Osteocyte (in vitro differentiated cells): Measurements from ENCODE around the gene ATP11B. TPM values are rescaled to one million over a fixed set of nuclear protein-coding genes. Genes with fewer than 3 reads are reported as not detected.

Source experiments
- DNase-seq: peaks from one replicate; pipeline ENCODE4 v3.0.0; 2021; ENCODE audit warnings: mixed read lengths; ENCODE audit not compliant: unreplicated experiment; ENCODE audit errors: extremely low spot score
- H3K27ac Mint-ChIP-seq: one replicate; pipeline ENCODE4 v1.8.0; 2021; ENCODE audit warnings: mild to moderate bottlenecking, mixed read lengths; ENCODE audit not compliant: unreplicated experiment
- H3K27me3 Mint-ChIP-seq: one replicate; pipeline ENCODE4 v1.8.0; 2021; ENCODE audit warnings: mixed read lengths; ENCODE audit not compliant: unreplicated experiment
- H3K36me3 Mint-ChIP-seq: one replicate; pipeline ENCODE4 v1.8.0; 2021; ENCODE audit warnings: mixed read lengths; ENCODE audit not compliant: unreplicated experiment
- H3K4me1 Mint-ChIP-seq: one replicate; pipeline ENCODE4 v1.8.0; 2021; ENCODE audit warnings: mixed read lengths; ENCODE audit not compliant: unreplicated experiment
- H3K4me3 Mint-ChIP-seq: one replicate; pipeline ENCODE4 v1.8.0; 2021; ENCODE audit warnings: mild to moderate bottlenecking, moderate library complexity, mixed read lengths; ENCODE audit not compliant: unreplicated experiment
- H3K9me3 Mint-ChIP-seq: one replicate; pipeline ENCODE4 v1.8.0; 2021; ENCODE audit warnings: mixed read lengths; ENCODE audit not compliant: unreplicated experiment
- total RNA-seq: library from RNA; stranded (reverse); gene quantifications from 2 replicates; pipeline ENCODE4 v1.2.1, GENCODE V29; 2021
- TF ChIP-seq, protein P1 (sequence below): fragments of 200-600 bp; sonication (generic); IDR thresholded peaks from 2 replicates; pipeline ENCODE4 v1.5.0; 2021; ENCODE audit warnings: antibody characterized with exemption, mild to moderate bottlenecking, moderate library complexity

The ATP11B gene
- total RNA-seq, 1 donor from 2014 or later = 69.2 TPM

DNA sequence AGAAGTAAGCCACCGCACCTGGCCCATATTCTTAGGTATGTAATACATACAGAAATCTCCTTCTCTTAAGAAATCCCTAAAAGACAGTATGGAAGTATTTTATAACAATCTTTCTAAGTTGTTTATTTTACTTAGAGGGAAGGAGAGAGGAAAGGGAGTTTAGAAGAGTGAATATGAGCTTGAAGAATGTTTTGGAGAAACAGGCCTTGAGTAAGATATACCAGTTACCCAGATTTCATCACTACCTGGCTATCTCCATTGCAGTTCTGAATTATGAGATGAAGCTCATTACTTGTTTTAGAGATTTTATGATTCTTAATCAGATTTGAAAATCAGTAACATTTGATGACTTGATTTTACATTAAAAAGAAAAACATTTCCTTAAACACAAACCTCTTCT is 115.2 kb downstream of the ATP11B start:
- peaks cover 23% of the 10 kb centered on the region for H3K36me3 Mint-ChIP-seq
- TF ChIP-seq, protein P1, sequence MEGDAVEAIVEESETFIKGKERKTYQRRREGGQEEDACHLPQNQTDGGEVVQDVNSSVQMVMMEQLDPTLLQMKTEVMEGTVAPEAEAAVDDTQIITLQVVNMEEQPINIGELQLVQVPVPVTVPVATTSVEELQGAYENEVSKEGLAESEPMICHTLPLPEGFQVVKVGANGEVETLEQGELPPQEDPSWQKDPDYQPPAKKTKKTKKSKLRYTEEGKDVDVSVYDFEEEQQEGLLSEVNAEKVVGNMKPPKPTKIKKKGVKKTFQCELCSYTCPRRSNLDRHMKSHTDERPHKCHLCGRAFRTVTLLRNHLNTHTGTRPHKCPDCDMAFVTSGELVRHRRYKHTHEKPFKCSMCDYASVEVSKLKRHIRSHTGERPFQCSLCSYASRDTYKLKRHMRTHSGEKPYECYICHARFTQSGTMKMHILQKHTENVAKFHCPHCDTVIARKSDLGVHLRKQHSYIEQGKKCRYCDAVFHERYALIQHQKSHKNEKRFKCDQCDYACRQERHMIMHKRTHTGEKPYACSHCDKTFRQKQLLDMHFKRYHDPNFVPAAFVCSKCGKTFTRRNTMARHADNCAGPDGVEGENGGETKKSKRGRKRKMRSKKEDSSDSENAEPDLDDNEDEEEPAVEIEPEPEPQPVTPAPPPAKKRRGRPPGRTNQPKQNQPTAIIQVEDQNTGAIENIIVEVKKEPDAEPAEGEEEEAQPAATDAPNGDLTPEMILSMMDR = no peak
- no peak overlapping the region for H3K27ac Mint-ChIP-seq
- DNase-seq = no peak
- no peaks in the 10 kb centered on the region for H3K9me3 Mint-ChIP-seq
- no peak overlapping the region for H3K4me3 Mint-ChIP-seq
- H3K27me3 Mint-ChIP-seq = no peaks in the 10 kb centered on the region
- no peaks in the 10 kb centered on the region for H3K4me1 Mint-ChIP-seq

DNA sequence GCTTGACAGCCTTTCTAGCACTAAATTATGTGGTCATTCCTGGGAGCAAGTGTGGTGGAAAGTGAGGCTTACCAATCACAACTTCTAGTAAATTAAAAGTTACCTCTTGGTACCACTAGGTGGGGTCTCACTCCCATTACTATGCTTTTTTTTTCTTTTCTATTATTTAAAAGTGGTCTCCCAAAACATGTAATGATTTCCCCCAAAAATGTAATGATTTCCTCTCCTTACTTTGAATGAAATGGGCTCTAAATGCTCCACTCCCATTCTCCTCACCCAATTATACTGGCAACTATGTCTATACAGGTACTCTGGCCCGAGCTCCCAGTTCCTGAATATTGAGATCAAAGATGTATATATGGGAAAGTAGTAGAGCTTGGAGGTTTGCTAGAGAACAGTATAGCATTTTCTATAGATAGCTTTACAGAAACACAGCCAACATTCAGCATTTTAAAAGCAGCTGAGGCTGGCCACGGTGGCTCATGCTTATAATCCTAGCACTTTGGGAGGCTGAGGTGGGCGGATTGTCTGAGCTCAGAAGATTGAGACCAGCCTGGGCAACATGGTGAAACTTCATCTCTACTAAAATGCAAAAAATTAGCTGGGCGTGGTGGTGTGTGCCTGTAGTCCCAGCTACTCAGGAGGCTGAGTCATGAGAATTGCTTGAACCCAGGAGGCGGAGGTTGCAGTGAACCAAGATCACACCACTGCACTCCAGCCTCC is 116.2 kb downstream of the ATP11B start:
- Mint-ChIP-seq H3K27me3 (no peaks in the 10 kb centered on the region), H3K36me3 (peaks cover 19% of the 10 kb centered on the region), H3K4me1 (no peaks in the 10 kb centered on the region), H3K27ac (no peak overlapping the region), H3K9me3 (no peaks in the 10 kb centered on the region), H3K4me3 (no peak overlapping the region)
- TF ChIP-seq, protein P1 = peak; percentile 70
- DNase-seq = no peak

DNA sequence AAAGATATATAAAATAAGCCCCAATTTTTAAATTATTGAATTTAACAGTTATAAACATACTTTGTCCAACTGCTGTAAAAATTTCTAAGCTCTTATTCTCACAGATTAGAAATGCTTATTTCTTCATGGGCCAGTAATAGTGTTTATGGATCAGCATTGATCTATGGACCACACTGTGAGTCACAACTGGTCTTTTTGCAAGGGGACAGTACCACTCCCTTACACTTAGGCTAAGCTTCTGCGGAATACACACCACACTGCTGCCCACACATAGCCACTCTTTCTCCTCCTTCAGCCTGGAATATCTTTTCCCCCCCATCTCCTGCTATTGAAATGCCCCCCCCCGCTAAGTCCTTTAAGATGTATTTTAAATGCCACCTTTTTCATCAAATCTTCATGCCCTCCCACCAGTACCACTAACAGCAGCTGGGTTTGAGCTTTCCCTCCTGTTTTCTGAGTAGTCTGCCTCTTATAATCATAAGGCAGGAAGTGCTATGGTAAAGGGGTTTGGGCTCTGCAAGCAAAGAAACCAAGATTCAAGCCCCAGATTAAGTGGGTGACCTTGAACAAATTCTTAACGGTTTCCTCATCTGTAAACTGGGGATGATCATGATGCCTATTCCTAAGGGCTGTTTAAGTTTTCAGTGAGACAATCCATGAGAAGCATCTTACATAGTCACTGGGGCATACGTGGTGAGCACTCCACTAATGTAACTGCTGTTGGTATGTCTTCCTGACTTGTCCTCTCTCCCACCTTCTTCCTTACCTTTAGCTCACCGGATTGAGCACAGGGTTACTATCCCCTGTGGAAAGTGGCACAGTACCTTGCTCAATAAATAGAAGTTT is 117.9 kb downstream of the ATP11B start:
- Mint-ChIP-seq H3K27me3 (no peaks in the 10 kb centered on the region), H3K27ac (no peak overlapping the region), H3K4me3 (no peak overlapping the region), H3K9me3 (no peaks in the 10 kb centered on the region), H3K4me1 (no peaks in the 10 kb centered on the region), H3K36me3 (peaks cover 23% of the 10 kb centered on the region)
- TF ChIP-seq, protein P1 = no peak
- DNase-seq = no peak

DNA sequence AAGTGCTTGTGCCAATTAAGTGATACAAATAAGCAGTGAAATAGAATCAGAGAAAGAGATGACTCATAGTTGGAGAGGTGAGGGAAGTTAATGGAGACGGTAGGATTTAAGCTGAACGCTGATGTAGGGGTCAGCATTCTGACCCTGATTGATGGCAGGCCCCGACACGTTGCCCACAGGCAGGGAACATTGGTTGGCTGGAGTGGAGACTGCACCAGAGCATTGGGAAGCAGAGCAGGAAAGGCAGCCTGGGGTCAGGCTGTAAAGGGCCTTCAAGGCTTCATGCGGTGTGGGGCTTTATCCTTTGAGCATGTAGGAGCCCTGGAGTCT is 118.4 kb downstream of the ATP11B start:
- H3K9me3 Mint-ChIP-seq = no peaks in the 10 kb centered on the region
- no peak overlapping the region for H3K4me3 Mint-ChIP-seq
- DNase-seq = no peak
- TF ChIP-seq, protein P1 = no peak
- H3K36me3 Mint-ChIP-seq = peaks cover 19% of the 10 kb centered on the region
- H3K27me3 Mint-ChIP-seq = no peaks in the 10 kb centered on the region
- H3K4me1 Mint-ChIP-seq = no peaks in the 10 kb centered on the region
- H3K27ac Mint-ChIP-seq = no peak overlapping the region

DNA sequence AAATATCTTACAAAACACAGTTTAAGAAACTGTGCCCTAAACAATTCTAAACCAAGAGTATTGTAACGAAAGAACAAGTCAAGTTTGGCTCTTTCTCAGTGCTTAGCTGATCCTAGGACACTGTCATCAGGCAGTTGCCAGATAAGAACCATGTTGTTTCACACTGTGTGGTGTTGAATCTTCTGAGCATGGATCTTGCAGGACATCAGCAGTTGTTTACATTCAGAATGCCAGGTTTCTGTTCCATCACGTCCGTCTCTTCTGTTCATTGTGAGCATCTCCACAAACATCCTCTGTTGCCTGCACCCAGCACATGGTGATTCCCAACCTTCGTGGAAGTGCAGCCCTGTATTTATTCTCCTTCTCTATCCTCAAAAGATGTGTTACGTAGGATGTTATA is 119.2 kb downstream of the ATP11B start:
- no peak for DNase-seq
- Mint-ChIP-seq H3K4me1 (no peaks in the 10 kb centered on the region), H3K9me3 (no peaks in the 10 kb centered on the region), H3K27me3 (no peaks in the 10 kb centered on the region), H3K36me3 (peaks cover 19% of the 10 kb centered on the region), H3K4me3 (no peak overlapping the region), H3K27ac (no peak overlapping the region)
- TF ChIP-seq, protein P1 = no peak
